GM21825 (cell line): ENCODE results near the gene PCNA.

ENCODE experiments used
- ATAC-seq: cut with Tn5 transposase; IDR thresholded peaks from one replicate; pipeline ENCODE4 v1.9.1; 2021; ENCODE audit warnings: mild to moderate bottlenecking, moderate library complexity; ENCODE audit not compliant: unreplicated experiment

PCNA gene

GRCh38 chr20:5069141-5069806 is 50.5 kb downstream of the PCNA start:
- ATAC-seq, result no peak

- no peak for ATAC-seq
Measured at GRCh38 chr20:5067877-5068645, 51.7 kb downstream of the PCNA start.

GRCh38 chr20:5065879-5066383 is 53.8 kb downstream of the PCNA start:
- no peak for ATAC-seq

GRCh38 chr20:5065166-5065878 is 54.4 kb downstream of the PCNA start:
- ATAC-seq, result no peak
